HG03039 (cell line): ENCODE results near the gene PAQR7.

ENCODE experiments used
- ATAC-seq: cut with Tn5 transposase; IDR thresholded peaks from one replicate; pipeline ENCODE4 v1.9.1; 2021; ENCODE audit warnings: mild to moderate bottlenecking, moderate library complexity; ENCODE audit not compliant: unreplicated experiment

PAQR7 gene

GRCh38 chr1:25875154-25875855, at the start of gene PAQR7:
PAQR7 (minus strand) TSS chr1:25875708; CDS start chr1:25863839, 11,869 bp downstream.
- ATAC-seq, result no peak

DNA sequence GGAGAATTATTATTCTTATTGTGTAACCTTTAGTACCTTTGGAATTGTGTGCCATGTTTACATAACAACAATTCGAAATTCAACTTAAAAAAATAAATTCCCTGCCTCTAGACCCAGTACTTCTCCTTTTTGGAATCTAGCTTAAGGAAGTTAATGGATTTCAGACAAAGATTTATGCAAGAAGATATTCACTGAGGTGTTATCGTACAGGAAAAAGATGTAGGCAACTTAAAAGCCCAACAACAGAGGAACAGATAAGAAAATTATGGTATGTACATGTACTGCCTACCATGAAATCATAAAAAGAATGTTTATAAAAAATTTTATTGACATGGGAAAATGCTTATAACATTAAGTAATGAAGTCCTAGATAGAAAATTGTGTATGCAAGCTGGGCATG, 48.9 kb upstream of the PAQR7 start:
- no peak for ATAC-seq

- ATAC-seq, result no peak
These were observed 47.6 kb upstream of the PAQR7 start for GRCh38 chr1:25922971-25923552.

- no peak for ATAC-seq
These were observed 46.8 kb upstream of the PAQR7 start for GRCh38 chr1:25922056-25922970.

DNA sequence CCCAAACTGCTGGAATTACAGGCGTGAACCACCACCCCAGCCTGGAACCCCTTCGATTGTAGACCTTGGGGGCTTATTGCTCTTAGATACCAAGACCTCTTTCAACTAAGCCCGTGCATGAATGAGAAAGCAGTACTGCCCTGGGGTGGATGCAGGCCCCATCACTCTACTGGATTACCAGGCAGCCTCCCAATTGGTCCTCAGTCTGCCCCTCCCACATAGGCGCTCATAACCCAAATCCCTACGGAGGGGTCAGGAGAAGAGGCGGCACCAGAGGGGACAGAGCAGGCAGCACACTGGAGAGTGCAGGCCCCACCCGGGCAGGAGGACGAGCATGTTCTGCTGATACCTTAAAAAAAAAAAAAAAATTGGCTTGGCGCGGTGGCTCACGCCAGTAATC, 43.1 kb upstream of the PAQR7 start:
- no peak for ATAC-seq

DNA sequence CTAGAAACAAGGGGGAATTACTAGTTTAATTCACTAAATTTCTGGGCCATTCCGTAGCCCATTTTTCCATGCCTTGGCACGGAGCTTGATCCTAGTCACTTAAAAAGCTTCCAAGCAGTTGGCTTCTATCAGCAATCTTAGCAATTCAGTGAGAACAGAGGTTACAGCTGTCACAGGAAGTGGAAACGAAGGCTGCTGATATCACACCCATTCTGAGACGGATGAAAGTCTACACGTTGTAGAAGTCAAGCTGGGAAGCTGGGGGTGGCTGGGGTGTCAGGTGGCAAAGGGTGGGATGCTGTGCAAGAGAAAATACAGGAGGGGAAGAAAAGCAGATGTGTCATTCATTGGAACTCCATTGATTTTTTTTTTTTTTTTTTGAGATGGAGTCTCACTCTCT, 42.5 kb upstream of the PAQR7 start:
- no peak for ATAC-seq

GRCh38 chr1:25916460-25916859, 41.0 kb upstream of the PAQR7 start:
- no peak for ATAC-seq

- ATAC-seq, result no peak
These were observed 38.8 kb upstream of the PAQR7 start for GRCh38 chr1:25914074-25914995.

- no peak for ATAC-seq
These were observed 37.7 kb upstream of the PAQR7 start for GRCh38 chr1:25913206-25913605.

- ATAC-seq, result no peak
These were observed 36.7 kb upstream of the PAQR7 start for GRCh38 chr1:25912076-25912831.

DNA sequence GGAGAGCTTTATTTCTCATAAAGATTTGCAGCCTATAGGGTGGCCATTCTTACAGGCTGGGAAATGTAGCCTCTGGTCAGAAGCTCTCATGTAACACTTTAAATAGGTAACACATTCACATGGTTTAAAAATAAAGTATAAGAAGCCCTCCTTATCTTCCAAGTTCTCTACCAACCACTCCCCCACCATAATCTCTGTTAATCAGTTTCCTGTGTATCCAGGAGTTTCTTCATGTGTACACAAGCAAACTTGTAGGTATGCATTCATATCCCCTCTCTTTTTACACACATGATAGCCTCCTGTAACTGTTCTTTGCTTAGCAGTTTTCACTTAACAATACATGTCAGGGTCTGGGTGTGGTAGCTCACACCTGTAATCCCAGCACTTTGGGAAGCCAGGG, 35.7 kb upstream of the PAQR7 start:
- ATAC-seq, result no peak

GRCh38 chr1:25909040-25909439, 33.5 kb upstream of the PAQR7 start:
- no peak for ATAC-seq

DNA sequence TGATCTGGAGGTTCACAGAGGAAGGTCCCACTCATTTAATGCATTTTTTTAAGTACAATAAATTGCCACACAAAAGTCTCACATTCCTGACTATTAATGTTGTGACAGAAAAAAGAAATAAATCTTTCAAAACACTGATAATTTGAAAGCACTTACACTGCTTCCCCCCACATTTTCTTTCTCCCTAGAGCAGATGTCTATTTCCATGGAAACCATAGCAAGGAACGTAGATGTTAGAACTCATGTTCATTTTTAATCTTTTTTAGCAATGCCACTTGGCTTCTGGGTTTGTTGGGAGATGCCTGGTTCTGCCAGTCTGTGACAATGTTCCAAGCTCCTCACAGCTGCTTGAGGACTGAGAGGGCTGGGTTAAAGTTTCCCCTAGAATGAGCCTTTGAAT, 32.7 kb upstream of the PAQR7 start:
- ATAC-seq, result no peak

- ATAC-seq, result no peak
These were observed 32.1 kb upstream of the PAQR7 start for GRCh38 chr1:25907601-25908000.

GRCh38 chr1:25906644-25907300, 31.3 kb upstream of the PAQR7 start:
- ATAC-seq, result no peak

DNA sequence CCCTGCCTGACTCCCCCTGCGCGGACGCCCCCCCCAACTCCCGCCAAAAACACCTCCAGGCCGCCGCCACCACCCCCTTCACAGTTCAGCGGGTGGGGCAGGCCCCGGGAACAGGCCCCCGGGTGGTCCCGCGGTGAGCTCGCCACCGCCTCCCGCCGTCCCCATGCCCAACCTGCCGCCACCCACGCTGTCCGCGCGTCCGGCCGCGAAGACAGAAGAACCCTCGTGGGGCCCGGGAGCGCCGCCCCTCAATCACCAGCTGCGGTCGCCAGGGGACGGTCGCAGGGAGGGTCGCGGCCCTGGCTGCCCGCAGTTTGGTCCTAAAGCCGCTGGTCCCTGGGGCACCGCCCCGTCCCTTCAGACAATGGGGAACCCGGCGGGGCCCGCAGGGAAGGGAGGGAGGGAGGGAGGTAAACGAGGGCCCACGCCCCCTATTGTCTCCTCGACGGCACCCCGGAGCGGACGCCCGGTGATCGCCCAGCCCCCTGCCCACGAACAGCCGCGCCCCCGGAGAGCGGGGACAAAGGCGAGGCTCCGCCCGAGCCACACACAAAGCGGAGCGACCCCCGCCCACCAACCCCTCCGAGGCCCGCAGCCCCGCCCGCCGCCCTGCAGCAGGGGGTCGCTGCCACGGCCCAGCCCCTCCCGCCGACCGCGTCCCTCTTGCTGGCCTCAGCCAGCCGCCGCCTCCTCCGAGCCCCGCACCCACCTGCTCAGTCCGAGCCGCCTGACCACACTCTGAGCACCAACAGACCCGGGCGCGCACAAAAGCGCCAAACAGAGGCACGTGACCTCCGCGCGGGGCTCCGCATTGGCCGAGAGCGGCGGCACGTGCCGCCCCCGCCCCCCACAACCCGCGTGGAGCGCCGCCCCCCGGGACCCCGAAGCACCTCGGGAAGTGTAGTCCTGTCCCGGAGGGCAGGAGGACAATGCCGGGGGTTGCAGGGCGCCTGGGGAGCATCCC, 30.5 kb upstream of the PAQR7 start, which contains the start of gene STMN1:
TSS of gene STMN1 (minus strand) at position 740 of the 964 bp plus-strand sequence. CDS start 1,743 bp downstream, outside the sequence.
- peak; percentile 41 for ATAC-seq

GRCh38 chr1:25904943-25905679, 29.6 kb upstream of the PAQR7 start:
- peak; percentile 63 for ATAC-seq
